MG63 (cell line): ENCODE measurements around the gene AHRR. TPM values are rescaled to one million over a fixed set of nuclear protein-coding genes. Genes with fewer than 3 reads are reported as not detected.
"Not testable (repeated sequence)": the region's sequence is repeated elsewhere in the genome, so short reads cannot be mapped to it uniquely, and the experiment has no call there.

ENCODE experiments used
- DNase-seq: peaks from one replicate; pipeline ENCODE4 v3.0.0-alpha.2; 2020
- H3K27me3 ChIP-seq: fragments of 250-450 bp; sonication (Bioruptor Pico); 2 replicates; pipeline ENCODE4 v1.5.1; 2020; ENCODE audit warnings: mild to moderate bottlenecking, moderate library complexity
- H3K36me3 ChIP-seq: fragments of 250-450 bp; sonication (Bioruptor Pico); 2 replicates; pipeline ENCODE4 v1.5.1; 2020; ENCODE audit warnings: mild to moderate bottlenecking, moderate library complexity
- H3K4me3 ChIP-seq: fragments of 250-450 bp; sonication (Bioruptor Pico); 2 replicates; pipeline ENCODE4 v1.5.1; 2020; ENCODE audit warnings: mild to moderate bottlenecking, moderate library complexity
- H3K9me3 ChIP-seq: fragments of 250-450 bp; sonication (Bioruptor Pico); 2 replicates; pipeline ENCODE4 v1.5.1; 2020; ENCODE audit warnings: mild to moderate bottlenecking, moderate library complexity
- total RNA-seq: library from RNA; depleted of rRNA; stranded (reverse); fragments of >200 nt; shearing (Covaris generic); gene quantifications from 2 replicates; pipeline ENCODE4 v1.2.3, GENCODE V29; 2014; ENCODE audit warnings: low replicate concordance

The AHRR gene
- total RNA-seq, 1 experiment from 2014 or later = 24.5 TPM

- DNase-seq = no peak
- H3K4me3 ChIP-seq = no peak overlapping the region
- peaks cover 2% of the 10 kb centered on the region; the same call in 1 of the 2 replicates for H3K9me3 ChIP-seq
- no peaks in the 10 kb centered on the region for H3K27me3 ChIP-seq
- H3K36me3 ChIP-seq = peaks cover 19% of the 10 kb centered on the region
These were observed 53.9 kb downstream of the AHRR start for GRCh38 chr5:375336-375920.

- DNase-seq = no peak
- Histone ChIP-seq H3K27me3 (no peaks in the 10 kb centered on the region), H3K9me3 (peaks cover 9% of the 10 kb centered on the region; the same call in 1 of the 2 replicates), H3K36me3 (peaks cover 23% of the 10 kb centered on the region), H3K4me3 (no peak overlapping the region)
These were observed 54.6 kb downstream of the AHRR start for GRCh38 chr5:375921-376798.

GRCh38 chr5:376799-377325 is 55.3 kb downstream of the AHRR start:
- DNase-seq = no peak

GRCh38 chr5:377326-377981 is 55.9 kb downstream of the AHRR start:
- Histone ChIP-seq H3K4me3 (no peak overlapping the region), H3K9me3 (peaks cover 18% of the 10 kb centered on the region), H3K27me3 (no peaks in the 10 kb centered on the region), H3K36me3 (peaks cover 34% of the 10 kb centered on the region)
- no peak for DNase-seq

More at GRCh38 chr5:376799-377325, 55.3 kb downstream of the AHRR start:
- H3K4me3 ChIP-seq = no peak overlapping the region
- peaks cover 29% of the 10 kb centered on the region for H3K36me3 ChIP-seq
- H3K9me3 ChIP-seq = peaks cover 12% of the 10 kb centered on the region
- no peaks in the 10 kb centered on the region for H3K27me3 ChIP-seq

GRCh38 chr5:378301-378891 is 56.9 kb downstream of the AHRR start:
- peaks cover 22% of the 10 kb centered on the region for H3K9me3 ChIP-seq
- DNase-seq = no peak
- no peaks in the 10 kb centered on the region for H3K27me3 ChIP-seq
- H3K4me3 ChIP-seq = no peak overlapping the region
- peaks cover 39% of the 10 kb centered on the region for H3K36me3 ChIP-seq

GRCh38 chr5:378976-379742 is 57.6 kb downstream of the AHRR start:
- H3K27me3 ChIP-seq = no peaks in the 10 kb centered on the region
- peaks cover 22% of the 10 kb centered on the region for H3K9me3 ChIP-seq
- peaks cover 45% of the 10 kb centered on the region for H3K36me3 ChIP-seq
- DNase-seq = no peak
- H3K4me3 ChIP-seq = no peak overlapping the region

- no peak overlapping the region for H3K4me3 ChIP-seq
- H3K27me3 ChIP-seq = no peaks in the 10 kb centered on the region
- peaks cover 22% of the 10 kb centered on the region for H3K9me3 ChIP-seq
- peaks cover 62% of the 10 kb centered on the region for H3K36me3 ChIP-seq
- DNase-seq = no peak
These were observed 59.3 kb downstream of the AHRR start for GRCh38 chr5:380701-381309.

- DNase-seq = no peak
These were observed 61.6 kb downstream of the AHRR start for GRCh38 chr5:383066-383465.

GRCh38 chr5:383621-384020 is 62.1 kb downstream of the AHRR start:
- H3K36me3 ChIP-seq = peaks cover 72% of the 10 kb centered on the region
- H3K9me3 ChIP-seq = peaks cover 22% of the 10 kb centered on the region
- no peaks in the 10 kb centered on the region for H3K27me3 ChIP-seq
- no peak overlapping the region for H3K4me3 ChIP-seq
- DNase-seq = no peak

More at GRCh38 chr5:383066-383465, 61.6 kb downstream of the AHRR start:
- Histone ChIP-seq H3K36me3 (peaks cover 71% of the 10 kb centered on the region), H3K27me3 (no peaks in the 10 kb centered on the region), H3K4me3 (no peak overlapping the region), H3K9me3 (peaks cover 22% of the 10 kb centered on the region)

- not testable (repeated sequence) for H3K27me3 ChIP-seq, H3K4me3 ChIP-seq, DNase-seq
- H3K9me3 ChIP-seq = peaks cover 22% of the 10 kb centered on the region
- peaks cover 67% of the 10 kb centered on the region for H3K36me3 ChIP-seq
These were observed 63.1 kb downstream of the AHRR start for GRCh38 chr5:384576-384975.

GRCh38 chr5:385321-385720 is 63.8 kb downstream of the AHRR start:
- no peaks in the 10 kb centered on the region for H3K27me3 ChIP-seq
- H3K4me3 ChIP-seq = no peak overlapping the region
- H3K36me3 ChIP-seq = peaks cover 62% of the 10 kb centered on the region
- no peak for DNase-seq
- peaks cover 20% of the 10 kb centered on the region for H3K9me3 ChIP-seq

GRCh38 chr5:386432-387341 is 65.2 kb downstream of the AHRR start:
- H3K36me3 ChIP-seq = peaks cover 52% of the 10 kb centered on the region
- DNase-seq = no peak
- peaks cover 12% of the 10 kb centered on the region for H3K9me3 ChIP-seq
- no peaks in the 10 kb centered on the region for H3K27me3 ChIP-seq
- no peak overlapping the region for H3K4me3 ChIP-seq

GRCh38 chr5:387491-388265 is 66.2 kb downstream of the AHRR start:
- no peak for DNase-seq
- peaks cover 45% of the 10 kb centered on the region for H3K36me3 ChIP-seq
- H3K9me3 ChIP-seq = peaks cover 4% of the 10 kb centered on the region; the same call in 1 of the 2 replicates
- H3K4me3 ChIP-seq = no peak overlapping the region
- H3K27me3 ChIP-seq = no peaks in the 10 kb centered on the region
